Amniotic stem cell (primary cell): ENCODE measurements around the gene DENND4A.

Experiments
- DNase-seq: peaks from one replicate; lab custom pipeline; 2025; lab: John Stamatoyannopoulos, UW

The DENND4A gene

GRCh38 chr15:65792138-65792987 lies at the start of gene DENND4A:
DENND4A (minus strand) TSS chr15:65792293; CDS start chr15:65756450, 35,843 bp downstream.
- DNase-seq: peak; percentile 93

- DNase-seq: no peak
Observed at GRCh38 chr15:65841121-65841930, 49.2 kb upstream of the DENND4A start.

GRCh38 chr15:65839985-65840384 lies 47.9 kb upstream of the DENND4A start:
- no peak for DNase-seq

- no peak for DNase-seq
Observed at GRCh38 chr15:65839354-65839901, 47.3 kb upstream of the DENND4A start.

GRCh38 chr15:65837301-65838294 lies 45.5 kb upstream of the DENND4A start:
- DNase-seq: no peak

GRCh38 chr15:65836665-65837064 lies 44.6 kb upstream of the DENND4A start:
- DNase-seq: no peak

- DNase-seq: no peak
Observed at GRCh38 chr15:65835447-65835846, 43.4 kb upstream of the DENND4A start.

- DNase-seq: no peak
Observed at GRCh38 chr15:65834603-65835282, 42.6 kb upstream of the DENND4A start.

GRCh38 chr15:65833501-65834205 lies 41.6 kb upstream of the DENND4A start:
- no peak for DNase-seq

GRCh38 chr15:65832549-65833364 lies 40.7 kb upstream of the DENND4A start:
- DNase-seq: peak; percentile 84

- DNase-seq: no peak
Observed at GRCh38 chr15:65829130-65829764, 37.2 kb upstream of the DENND4A start.

- no peak for DNase-seq
Observed at GRCh38 chr15:65828585-65828984, 36.5 kb upstream of the DENND4A start.

GRCh38 chr15:65827065-65827464 lies 35.0 kb upstream of the DENND4A start:
- no peak for DNase-seq

GRCh38 chr15:65824941-65825544 lies 33.0 kb upstream of the DENND4A start:
- no peak for DNase-seq

- DNase-seq: no peak
Observed at GRCh38 chr15:65824031-65824743, 32.1 kb upstream of the DENND4A start.

GRCh38 chr15:65822316-65822715 lies 30.2 kb upstream of the DENND4A start:
- no peak for DNase-seq

- no peak for DNase-seq
Observed at GRCh38 chr15:65821070-65821469, 29.0 kb upstream of the DENND4A start.

GRCh38 chr15:65819563-65819960 lies 27.5 kb upstream of the DENND4A start:
- no peak for DNase-seq
